Measurements from ENCODE around the gene VPS8.

DNA sequence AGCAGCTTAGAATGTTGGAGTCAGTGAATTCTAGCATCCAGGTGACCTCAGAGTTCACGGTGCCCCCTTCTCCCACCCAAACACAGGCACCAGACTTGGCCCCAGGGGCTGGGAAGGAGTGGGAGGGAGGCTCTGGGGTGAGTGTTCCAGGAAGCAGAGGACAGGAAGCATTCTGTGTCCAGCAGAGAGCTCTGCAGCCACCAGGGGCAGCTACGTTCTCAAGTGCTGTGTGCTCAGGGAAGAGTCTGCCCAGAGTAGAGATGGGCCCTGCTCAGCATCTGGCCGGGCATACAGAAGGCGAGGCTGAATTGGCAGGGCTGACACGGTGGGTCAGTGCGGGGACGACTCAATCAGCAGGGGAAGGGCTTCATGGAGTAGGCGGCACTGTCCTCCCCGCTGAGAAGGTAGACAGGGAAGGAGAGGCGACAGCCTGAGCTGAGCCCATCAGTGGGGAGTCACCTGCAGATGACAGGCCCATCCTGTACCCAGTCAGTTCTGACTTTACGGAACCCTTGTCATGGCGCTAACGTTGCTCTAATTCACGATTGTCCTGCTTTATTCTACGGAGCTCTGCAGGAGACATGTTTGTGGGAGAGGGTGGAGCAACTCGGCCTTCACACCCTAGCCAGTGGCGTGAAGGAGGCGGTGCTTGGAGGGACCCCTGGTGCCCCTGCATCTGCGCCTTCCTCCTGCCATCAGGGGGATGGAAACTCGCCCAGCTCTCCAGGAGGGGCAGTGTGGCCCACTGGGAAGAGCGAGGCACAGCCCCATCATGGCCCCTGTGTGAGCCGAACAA is 258.7 kb downstream of the VPS8 start:
- TF ChIP-seq, protein P1, sequence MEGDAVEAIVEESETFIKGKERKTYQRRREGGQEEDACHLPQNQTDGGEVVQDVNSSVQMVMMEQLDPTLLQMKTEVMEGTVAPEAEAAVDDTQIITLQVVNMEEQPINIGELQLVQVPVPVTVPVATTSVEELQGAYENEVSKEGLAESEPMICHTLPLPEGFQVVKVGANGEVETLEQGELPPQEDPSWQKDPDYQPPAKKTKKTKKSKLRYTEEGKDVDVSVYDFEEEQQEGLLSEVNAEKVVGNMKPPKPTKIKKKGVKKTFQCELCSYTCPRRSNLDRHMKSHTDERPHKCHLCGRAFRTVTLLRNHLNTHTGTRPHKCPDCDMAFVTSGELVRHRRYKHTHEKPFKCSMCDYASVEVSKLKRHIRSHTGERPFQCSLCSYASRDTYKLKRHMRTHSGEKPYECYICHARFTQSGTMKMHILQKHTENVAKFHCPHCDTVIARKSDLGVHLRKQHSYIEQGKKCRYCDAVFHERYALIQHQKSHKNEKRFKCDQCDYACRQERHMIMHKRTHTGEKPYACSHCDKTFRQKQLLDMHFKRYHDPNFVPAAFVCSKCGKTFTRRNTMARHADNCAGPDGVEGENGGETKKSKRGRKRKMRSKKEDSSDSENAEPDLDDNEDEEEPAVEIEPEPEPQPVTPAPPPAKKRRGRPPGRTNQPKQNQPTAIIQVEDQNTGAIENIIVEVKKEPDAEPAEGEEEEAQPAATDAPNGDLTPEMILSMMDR (conservative IDR thresholded peaks at IDR 0.05 in 1 of 2, IDR thresholded peaks at IDR 0.05 in 1 of 2; ENCODE audit: low read depth in 1 of 2, low read length in 2 of 2), result peak; percentile 21 to 43
- TF ChIP-seq EZH2 (IDR thresholded peaks at IDR 0.05; ENCODE audit: low read length, missing control alignments), result no peak
